Duodenal mucosa (tissue), 2 donors: ENCODE data around the gene FEV.

ENCODE experiments used
- H3K27ac ChIP-seq: one replicate; pipeline ENCODE4 v1.7.0; 2013; ENCODE audit warnings: low read depth, low read length
- H3K27me3 ChIP-seq, 2 donors: one replicate each; pipeline ENCODE4 v1.7.0; 2013; ENCODE audit warnings: low read length in 2 of 2, control low read depth in 1 of 2; ENCODE audit not compliant: insufficient read depth in 2 of 2, control insufficient read depth in 1 of 2
- H3K36me3 ChIP-seq, 2 donors: one replicate each; pipeline ENCODE4 v1.7.0; 2013; ENCODE audit warnings: low read length in 2 of 2, control low read depth in 1 of 2; ENCODE audit not compliant: insufficient read depth in 2 of 2, control insufficient read depth in 1 of 2
- H3K4me1 ChIP-seq, 2 donors: one replicate each; pipeline ENCODE4 v1.7.0; 2013; ENCODE audit warnings: low read length in 2 of 2, control low read depth in 1 of 2; ENCODE audit not compliant: insufficient read depth in 2 of 2, control insufficient read depth in 1 of 2
- H3K4me3 ChIP-seq, 2 donors: one replicate each; pipeline ENCODE4 v1.7.0; 2013; ENCODE audit warnings: low read length in 2 of 2, low read depth in 1 of 2
- H3K9ac ChIP-seq, 2 donors: one replicate each; pipeline ENCODE4 v1.7.0; 2013; ENCODE audit warnings: low read length in 2 of 2, low read depth in 1 of 2
- H3K9me3 ChIP-seq, 2 donors: one replicate each; pipeline ENCODE4 v1.7.0; 2013; ENCODE audit warnings: low read length in 2 of 2, control low read depth in 1 of 2; ENCODE audit not compliant: control insufficient read depth in 1 of 2

FEV gene

GRCh38 chr2:218960309-218961165, 24.4 kb downstream of the FEV start:
- no peaks in the 10 kb centered on the region for H3K9me3 ChIP-seq
- no peak overlapping the region for H3K27ac ChIP-seq
- peak overlapping the region in 1 of 2 donors; percentile 22 for H3K4me3 ChIP-seq
- H3K36me3 ChIP-seq = no peaks in the 10 kb centered on the region
- H3K9ac ChIP-seq = no peak overlapping the region
- peaks cover 55 to 64% of the 10 kb centered on the region in 2 donors for H3K27me3 ChIP-seq
- peaks cover 0 to 9% of the 10 kb centered on the region in 2 donors for H3K4me1 ChIP-seq

GRCh38 chr2:218959761-218960308, 25.1 kb downstream of the FEV start:
- peak overlapping the region; percentile 29 to 45 for H3K4me3 ChIP-seq
- no peaks in the 10 kb centered on the region for H3K36me3 ChIP-seq
- no peaks in the 10 kb centered on the region for H3K9me3 ChIP-seq
- peaks cover 0 to 9% of the 10 kb centered on the region in 2 donors for H3K4me1 ChIP-seq
- no peak overlapping the region for H3K9ac ChIP-seq
- no peak overlapping the region for H3K27ac ChIP-seq
- peaks cover 55 to 64% of the 10 kb centered on the region in 2 donors for H3K27me3 ChIP-seq

GRCh38 chr2:218959141-218959731, 25.7 kb downstream of the FEV start, which contains the start of gene CDK5R2:
CDK5R2 (plus strand) TSS chr2:218959666; CDS start chr2:218959821, 155 bp downstream.
- Histone ChIP-seq H3K27ac (no peak within 1 kb of the TSS), H3K27me3 (peaks cover 51 to 59% of the 10 kb centered on the region in 2 donors), H3K36me3 (no peaks in the 10 kb centered on the region), H3K9ac (no peak within 1 kb of the TSS), H3K4me3 (peak within 1 kb of the TSS; percentile 35 to 61), H3K9me3 (no peaks in the 10 kb centered on the region), H3K4me1 (peaks cover 0 to 9% of the 10 kb centered on the region in 2 donors)

- Histone ChIP-seq H3K4me1 (peaks cover 0 to 9% of the 10 kb centered on the region in 2 donors), H3K27me3 (peaks cover 41 to 50% of the 10 kb centered on the region in 2 donors), H3K4me3 (no peak overlapping the region), H3K36me3 (no peaks in the 10 kb centered on the region), H3K27ac (no peak overlapping the region), H3K9ac (no peak overlapping the region), H3K9me3 (no peaks in the 10 kb centered on the region)
These were observed 26.7 kb downstream of the FEV start for GRCh38 chr2:218958276-218958675.

- peaks cover 36 to 44% of the 10 kb centered on the region in 2 donors for H3K27me3 ChIP-seq
- no peaks in the 10 kb centered on the region for H3K9me3 ChIP-seq
- no peaks in the 10 kb centered on the region for H3K36me3 ChIP-seq
- no peak overlapping the region for H3K9ac ChIP-seq
- H3K4me1 ChIP-seq = peaks cover 0 to 5% of the 10 kb centered on the region in 2 donors
- H3K27ac ChIP-seq = no peak overlapping the region
- no peak overlapping the region for H3K4me3 ChIP-seq
These were observed 27.3 kb downstream of the FEV start for GRCh38 chr2:218957671-218958070.

GRCh38 chr2:218956039-218956438, 28.9 kb downstream of the FEV start:
- H3K4me1 ChIP-seq = peaks cover 0 to 3% of the 10 kb centered on the region in 2 donors
- H3K27me3 ChIP-seq = peaks cover 26 to 29% of the 10 kb centered on the region in 2 donors
- H3K9me3 ChIP-seq = no peaks in the 10 kb centered on the region
- H3K9ac ChIP-seq = no peak overlapping the region
- no peak overlapping the region for H3K27ac ChIP-seq
- no peak overlapping the region for H3K4me3 ChIP-seq
- H3K36me3 ChIP-seq = no peaks in the 10 kb centered on the region

- Histone ChIP-seq H3K4me1 (no peaks in the 10 kb centered on the region), H3K9ac (no peak overlapping the region), H3K27ac (no peak overlapping the region), H3K4me3 (no peak overlapping the region), H3K9me3 (no peaks in the 10 kb centered on the region), H3K27me3 (peaks cover 14 to 22% of the 10 kb centered on the region in 2 donors), H3K36me3 (no peaks in the 10 kb centered on the region)
These were observed 30.3 kb downstream of the FEV start for GRCh38 chr2:218954541-218955300.

- no peaks in the 10 kb centered on the region for H3K4me1 ChIP-seq
- no peaks in the 10 kb centered on the region for H3K36me3 ChIP-seq
- no peaks in the 10 kb centered on the region for H3K9me3 ChIP-seq
- H3K27ac ChIP-seq = no peak overlapping the region
- no peak overlapping the region for H3K4me3 ChIP-seq
- H3K27me3 ChIP-seq = peaks cover 3 to 13% of the 10 kb centered on the region in 2 donors
- no peak overlapping the region for H3K9ac ChIP-seq
These were observed 31.5 kb downstream of the FEV start for GRCh38 chr2:218953366-218953954.

GRCh38 chr2:218952160-218952559, 32.8 kb downstream of the FEV start:
- Histone ChIP-seq H3K9me3 (no peaks in the 10 kb centered on the region), H3K4me1 (no peaks in the 10 kb centered on the region), H3K4me3 (no peak overlapping the region), H3K9ac (no peak overlapping the region), H3K27me3 (peaks cover 0 to under 1% of the 10 kb centered on the region in 2 donors), H3K27ac (no peak overlapping the region), H3K36me3 (no peaks in the 10 kb centered on the region)
